ENCODE measurements around the gene RPS14.
"Not testable (repeated sequence)": the region's sequence is repeated elsewhere in the genome, so short reads cannot be mapped to it uniquely, and the experiment has no call there.

Gene RPS14

GRCh38 chr5:150446088-150446487 is 3.5 kb downstream of the RPS14 start:
- DNase-seq (ENCODE audit: low read depth in 3 of 3) = no peak

GRCh38 chr5:150444770-150445169 is 4.8 kb downstream of the RPS14 start:
- DNase-seq (ENCODE audit: low read depth in 3 of 3) = no peak

- no peak for DNase-seq (ENCODE audit: low read depth in 3 of 3)
Observed at GRCh38 chr5:150443242-150444075, 6.1 kb downstream of the RPS14 start.

GRCh38 chr5:150442699-150443080 is 6.8 kb downstream of the RPS14 start:
- no peak for DNase-seq (ENCODE audit: low read depth in 3 of 3)

- no peak for DNase-seq (ENCODE audit: low read depth in 3 of 3)
Observed at GRCh38 chr5:150441813-150442698, 7.5 kb downstream of the RPS14 start.

GRCh38 chr5:150440948-150441812 is 8.4 kb downstream of the RPS14 start:
- no peak for DNase-seq (ENCODE audit: low read depth in 3 of 3)

GRCh38 chr5:150438873-150439546 is 10.5 kb downstream of the RPS14 start:
- DNase-seq (ENCODE audit: low read depth in 3 of 3) = no peak

GRCh38 chr5:150436141-150436680 is 13.3 kb downstream of the RPS14 start:
- peak; percentile 80 to 89 (median 81) for DNase-seq (ENCODE audit: low read depth in 3 of 3)

GRCh38 chr5:150434464-150434863 is 15.1 kb downstream of the RPS14 start:
- no peak for DNase-seq (ENCODE audit: low read depth in 3 of 3)

- no peak for DNase-seq (ENCODE audit: low read depth in 3 of 3)
Observed at GRCh38 chr5:150431574-150431973, 18.0 kb downstream of the RPS14 start.

GRCh38 chr5:150431048-150431447 is 18.5 kb downstream of the RPS14 start:
- no peak for DNase-seq (ENCODE audit: low read depth in 3 of 3)

GRCh38 chr5:150429410-150429873 is 20.1 kb downstream of the RPS14 start:
- DNase-seq (ENCODE audit: low read depth in 3 of 3) = no peak

GRCh38 chr5:150428978-150429377 is 20.6 kb downstream of the RPS14 start:
- no peak for DNase-seq (ENCODE audit: low read depth in 3 of 3)

- DNase-seq (ENCODE audit: low read depth in 3 of 3) = no peak
Observed at GRCh38 chr5:150428106-150428876, 21.2 kb downstream of the RPS14 start.

- not testable (repeated sequence) for DNase-seq (ENCODE audit: low read depth in 3 of 3)
Observed at GRCh38 chr5:150426165-150426564, 23.4 kb downstream of the RPS14 start.

GRCh38 chr5:150422758-150423157 is 26.8 kb downstream of the RPS14 start:
- no peak for DNase-seq (ENCODE audit: low read depth in 3 of 3)

GRCh38 chr5:150422075-150422474 is 27.5 kb downstream of the RPS14 start:
- no peak for DNase-seq (ENCODE audit: low read depth in 3 of 3)

- no peak for DNase-seq (ENCODE audit: low read depth in 3 of 3)
Observed at GRCh38 chr5:150419630-150420270, 29.8 kb downstream of the RPS14 start.
